Stimulated activated CD8-positive, alpha-beta memory T cell treated with anti-CD3 and anti-CD28 coated beads, Interleukin-4, amount 100 ng/mL, for 24 hours (primary cell): ENCODE results near the gene HSPB1.
"Not testable (repeated sequence)": the region's sequence is repeated elsewhere in the genome, so short reads cannot be mapped to it uniquely, and the experiment has no call there.

Experiments
- DNase-seq: peaks from one replicate; pipeline ENCODE4 v3.0.0-alpha.2; 2020; ENCODE audit warnings: low read depth

HSPB1 gene

GRCh38 chr7:76302347-76303201 lies at the start of gene HSPB1:
HSPB1 (plus strand) TSS chr7:76302673; CDS start chr7:76302713, 40 bp downstream.
- no peak for DNase-seq

GRCh38 chr7:76254781-76255180 lies 47.7 kb upstream of the HSPB1 start:
- DNase-seq: no peak

- DNase-seq: no peak
Observed at GRCh38 chr7:76257973-76258372, 44.5 kb upstream of the HSPB1 start.

GRCh38 chr7:76259124-76260093 lies 43.1 kb upstream of the HSPB1 start:
- DNase-seq: no peak

GRCh38 chr7:76260171-76260703 lies 42.2 kb upstream of the HSPB1 start:
- peak; percentile 24 for DNase-seq

GRCh38 chr7:76261329-76261728 lies 41.1 kb upstream of the HSPB1 start:
- no peak for DNase-seq

GRCh38 chr7:76261931-76262330 lies 40.5 kb upstream of the HSPB1 start:
- DNase-seq: no peak

- no peak for DNase-seq
Observed at GRCh38 chr7:76262683-76263402, 39.6 kb upstream of the HSPB1 start.

- DNase-seq: no peak
Observed at GRCh38 chr7:76265299-76265698, 37.2 kb upstream of the HSPB1 start.

- DNase-seq: no peak
Observed at GRCh38 chr7:76267107-76267893, 35.2 kb upstream of the HSPB1 start.

GRCh38 chr7:76267894-76268183 lies 34.6 kb upstream of the HSPB1 start:
- DNase-seq: no peak

GRCh38 chr7:76268376-76268775 lies 34.1 kb upstream of the HSPB1 start:
- DNase-seq: no peak

- no peak for DNase-seq
Observed at GRCh38 chr7:76269895-76270294, 32.6 kb upstream of the HSPB1 start.

- DNase-seq: not testable (repeated sequence)
Observed at GRCh38 chr7:76271384-76271783, 31.1 kb upstream of the HSPB1 start.

- DNase-seq: no peak
Observed at GRCh38 chr7:76272142-76272541, 30.3 kb upstream of the HSPB1 start.

- DNase-seq: no peak
Observed at GRCh38 chr7:76272851-76273497, 29.5 kb upstream of the HSPB1 start.

- no peak for DNase-seq
Observed at GRCh38 chr7:76273503-76273902, 29.0 kb upstream of the HSPB1 start.

- no peak for DNase-seq
Observed at GRCh38 chr7:76278540-76278939, 23.9 kb upstream of the HSPB1 start.

GRCh38 chr7:76280408-76280807 lies 22.1 kb upstream of the HSPB1 start:
- no peak for DNase-seq

GRCh38 chr7:76281006-76281705 lies 21.3 kb upstream of the HSPB1 start:
- DNase-seq: no peak
